Testis (tissue), 2 donors: ENCODE measurements around the gene MAPK10.

Experiments
- CTCF ChIP-seq, 3 experiments: fragments of 450-650 bp in 2 of 3; fragments of 200-600 bp in 1 of 3; sonication (generic) in 1 of 3; IDR thresholded peaks; one replicate each; pipeline ENCODE4 v1.5.1; 2016 to 2019; ENCODE audit warnings: antibody characterized with exemption in 3 of 3, mild to moderate bottlenecking in 2 of 3, moderate library complexity in 1 of 3
- POLR2A ChIP-seq: fragments of 450-650 bp; IDR thresholded peaks from one replicate; pipeline ENCODE4 v1.6.1; 2017; ENCODE audit warnings: antibody characterized with exemption, mild to moderate bottlenecking, moderate library complexity

GRCh38 chr4:86048426-86048825 lies 311.4 kb downstream of the MAPK10 start:
- TF ChIP-seq CTCF (IDR thresholded peaks at IDR 0.05) (no peak), POLR2A (no peak)
